ENCODE measurements around the gene FRMPD2. TPM values are rescaled to one million over a fixed set of nuclear protein-coding genes. Genes with fewer than 3 reads are reported as not detected.
"Not testable (repeated sequence)": the region's sequence is repeated elsewhere in the genome, so short reads cannot be mapped to it uniquely, and the experiment has no call there.

FRMPD2 gene
- total and polyA plus RNA-seq, 4 experiments from 2014 or later = not detected

DNA sequence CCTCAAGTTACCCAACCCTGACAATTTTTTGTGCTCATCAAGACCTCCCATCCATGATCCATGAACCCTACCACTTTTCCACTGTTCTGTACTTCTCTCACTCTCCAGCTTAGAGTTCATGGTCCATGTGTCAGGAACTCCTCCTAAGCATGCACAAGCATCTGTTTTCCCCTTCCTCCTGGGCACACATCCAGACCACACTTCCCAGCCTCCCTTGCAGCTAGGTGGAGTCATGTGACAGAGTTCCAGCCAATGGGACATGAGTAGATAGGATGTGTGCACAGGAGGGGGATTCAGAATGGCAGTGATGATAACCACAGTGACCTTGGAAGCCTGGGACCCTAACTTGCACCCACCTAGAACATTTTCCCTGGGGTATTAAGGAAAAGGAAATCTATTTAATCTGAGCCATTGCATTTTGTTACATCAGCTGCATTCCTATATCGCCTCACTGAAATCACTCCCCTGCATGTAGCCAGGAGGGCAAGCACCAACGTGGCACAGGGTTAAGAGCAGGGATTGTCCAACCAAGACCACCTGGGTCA, 9.6 kb upstream of the FRMPD2 start:
- peaks cover 0 to 28% (median 20%) of the 10 kb centered on the region in 8 donors for H3K9me3 Mint-ChIP-seq
- Histone ChIP-seq H3K36me3 (ENCODE audit: insufficient read depth, low read length) (no peaks in the 10 kb centered on the region), H3K9me3 (ENCODE audit: control insufficient read depth in 1 of 2, low read length in 2 of 2) (no peaks in the 10 kb centered on the region), H3K4me3 (ENCODE audit: low read length in 2 of 2) (no peak overlapping the region), H3K4me1 (ENCODE audit: insufficient read depth, low read length) (no peaks in the 10 kb centered on the region), H3K27ac (ENCODE audit: low read depth, low read length) (no peak overlapping the region), H3K27me3 (ENCODE audit: insufficient read depth, low read length) (no peaks in the 10 kb centered on the region)
- ChIA-PET CTCF (ENCODE audit: partially characterized antibody) (no interaction called here), POLR2A (ENCODE audit: partially characterized antibody) (no interaction called here)
- H3K4me1 Mint-ChIP-seq = peaks cover 0 to 12% (median 6%) of the 10 kb centered on the region in 4 donors
- H3K27ac Mint-ChIP-seq = peak overlapping the region in 1 of 7 donors; percentile 31
- peaks cover 0 to 6% of the 10 kb centered on the region in 2 donors for H3K36me3 Mint-ChIP-seq
- no peak overlapping the region for H3K4me3 Mint-ChIP-seq
- intact Hi-C loops (cut with micrococcal nuclease) = no loop called here
- DNase-seq = no peak
- peaks cover 20 to 23% of the 10 kb centered on the region in 2 donors for H3K27me3 Mint-ChIP-seq

DNA sequence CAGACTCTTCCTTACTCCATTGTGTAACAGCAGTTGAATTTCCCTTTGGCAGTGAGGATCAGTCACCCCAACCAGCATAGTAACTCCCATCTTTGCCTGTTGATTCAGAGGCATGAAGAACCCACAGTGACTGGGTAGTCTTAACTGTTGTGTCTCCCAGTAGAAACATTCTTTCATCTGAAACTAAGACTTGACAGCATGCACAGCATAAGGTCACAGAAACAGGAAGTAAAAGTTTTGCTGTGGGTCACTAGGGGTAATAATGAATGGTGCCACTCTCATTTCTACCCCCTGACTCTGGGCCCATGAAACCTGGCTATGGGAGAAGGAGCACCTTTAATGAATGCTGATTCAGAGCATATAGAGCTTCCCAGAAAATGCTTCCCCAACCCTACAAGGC, 8.3 kb upstream of the FRMPD2 start:
- Histone ChIP-seq H3K4me1 (ENCODE audit: insufficient read depth, low read length) (no peaks in the 10 kb centered on the region), H3K27me3 (ENCODE audit: insufficient read depth, low read length) (no peaks in the 10 kb centered on the region), H3K36me3 (ENCODE audit: insufficient read depth, low read length) (no peaks in the 10 kb centered on the region), H3K4me3 (ENCODE audit: low read length in 2 of 2) (no peak overlapping the region), H3K9me3 (ENCODE audit: control insufficient read depth in 1 of 2, low read length in 2 of 2) (no peaks in the 10 kb centered on the region), H3K27ac (ENCODE audit: low read depth, low read length) (no peak overlapping the region)
- H3K9me3 Mint-ChIP-seq = peaks cover 2 to 28% (median 21%) of the 10 kb centered on the region in 8 donors
- H3K4me1 Mint-ChIP-seq = peaks cover 0 to 5% (median 3%) of the 10 kb centered on the region in 4 donors
- H3K27ac Mint-ChIP-seq = no peak overlapping the region
- DNase-seq = no peak
- peaks cover 0 to 6% of the 10 kb centered on the region in 2 donors for H3K36me3 Mint-ChIP-seq
- intact Hi-C loops (cut with micrococcal nuclease) = no loop called here
- POLR2A ChIA-PET (ENCODE audit: partially characterized antibody) = no interaction called here
- no peak overlapping the region for H3K4me3 Mint-ChIP-seq
- H3K27me3 Mint-ChIP-seq = peaks cover 20 to 28% of the 10 kb centered on the region in 2 donors
- CTCF ChIA-PET (ENCODE audit: partially characterized antibody) = no interaction called here

DNA sequence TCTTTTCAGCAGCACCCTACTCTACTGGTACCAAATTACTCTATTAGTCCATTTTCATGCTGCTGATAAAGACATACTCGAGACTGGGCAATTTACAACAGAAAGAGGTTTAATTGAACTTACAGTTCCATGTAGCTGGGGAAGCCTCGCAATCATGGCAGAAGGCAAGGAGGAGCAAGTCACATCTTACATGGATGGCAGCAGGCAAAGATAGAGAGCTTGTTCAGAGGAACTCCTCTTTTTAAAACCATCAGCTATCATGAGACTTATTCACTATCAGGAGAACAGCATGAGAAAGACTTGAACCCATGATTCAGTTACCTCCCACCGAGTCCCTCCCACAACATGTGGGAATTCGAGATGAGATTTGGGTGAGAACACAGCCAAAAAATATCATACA, 7.2 kb upstream of the FRMPD2 start:
- H3K9me3 ChIP-seq (ENCODE audit: control insufficient read depth in 1 of 2, low read length in 2 of 2); H3K27ac Mint-ChIP-seq; CTCF ChIA-PET (ENCODE audit: partially characterized antibody); H3K4me3 Mint-ChIP-seq; H3K4me3 ChIP-seq (ENCODE audit: low read length in 2 of 2); H3K36me3 Mint-ChIP-seq; H3K4me1 Mint-ChIP-seq; H3K36me3 ChIP-seq (ENCODE audit: insufficient read depth, low read length); POLR2A ChIA-PET (ENCODE audit: partially characterized antibody); H3K27me3 ChIP-seq (ENCODE audit: insufficient read depth, low read length); H3K4me1 ChIP-seq (ENCODE audit: insufficient read depth, low read length); intact Hi-C loops (cut with micrococcal nuclease); DNase-seq; H3K27ac ChIP-seq (ENCODE audit: low read depth, low read length): not testable (repeated sequence)
- H3K9me3 Mint-ChIP-seq = peaks cover 3 to 28% (median 21%) of the 10 kb centered on the region in 8 donors
- H3K27me3 Mint-ChIP-seq = peaks cover 22 to 29% of the 10 kb centered on the region in 2 donors

DNA sequence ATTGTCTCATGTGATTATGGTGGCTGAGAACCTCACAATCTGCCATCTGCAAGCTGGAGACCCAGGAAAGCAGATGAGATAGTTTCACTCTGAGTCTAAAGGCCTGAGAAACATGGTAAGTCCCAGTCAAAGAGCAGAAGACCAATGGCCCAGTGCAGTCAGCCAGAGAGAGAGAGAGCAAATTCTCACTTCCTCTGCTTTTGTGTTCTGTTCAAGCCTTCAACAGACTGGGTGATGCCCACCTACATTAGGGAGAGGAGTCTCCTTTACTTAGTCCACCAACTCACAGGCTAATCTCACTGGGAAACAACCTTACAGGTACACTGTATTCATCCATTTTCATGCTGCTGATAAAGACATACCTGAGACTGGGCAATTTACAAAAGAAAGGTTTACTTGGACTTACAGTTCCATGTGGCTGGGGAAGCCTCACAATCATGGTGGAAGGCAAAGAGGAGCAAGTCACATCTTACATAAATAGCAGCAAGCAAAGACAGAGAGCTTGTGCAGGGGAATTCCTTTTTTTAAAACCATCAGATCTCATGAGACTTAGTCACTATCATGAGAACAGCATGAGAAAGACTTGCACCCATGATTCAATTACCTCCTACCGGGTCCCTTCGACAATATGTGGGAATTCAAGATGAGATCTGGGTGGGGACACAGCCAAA, 4.7 kb upstream of the FRMPD2 start:
- H3K36me3 ChIP-seq (ENCODE audit: insufficient read depth, low read length) = no peaks in the 10 kb centered on the region
- no peak overlapping the region for H3K4me3 ChIP-seq (ENCODE audit: low read length in 2 of 2)
- H3K27me3 ChIP-seq (ENCODE audit: insufficient read depth, low read length) = no peaks in the 10 kb centered on the region
- no peaks in the 10 kb centered on the region for H3K9me3 ChIP-seq (ENCODE audit: control insufficient read depth in 1 of 2, low read length in 2 of 2)
- H3K9me3 Mint-ChIP-seq = peaks cover 3 to 23% (median 17%) of the 10 kb centered on the region in 8 donors
- no peaks in the 10 kb centered on the region for H3K4me1 ChIP-seq (ENCODE audit: insufficient read depth, low read length)
- ChIA-PET POLR2A (ENCODE audit: partially characterized antibody) (no interaction called here), CTCF (ENCODE audit: partially characterized antibody) (no interaction called here)
- H3K27ac ChIP-seq (ENCODE audit: low read depth, low read length) = no peak overlapping the region
- no peaks in the 10 kb centered on the region for H3K4me1 Mint-ChIP-seq
- intact Hi-C loops (cut with micrococcal nuclease) = no loop called here
- peaks cover 0 to 6% of the 10 kb centered on the region in 2 donors for H3K36me3 Mint-ChIP-seq
- H3K4me3 Mint-ChIP-seq = no peak overlapping the region
- DNase-seq = no peak
- H3K27me3 Mint-ChIP-seq = peaks cover 9 to 12% of the 10 kb centered on the region in 2 donors
- H3K27ac Mint-ChIP-seq = no peak overlapping the region

DNA sequence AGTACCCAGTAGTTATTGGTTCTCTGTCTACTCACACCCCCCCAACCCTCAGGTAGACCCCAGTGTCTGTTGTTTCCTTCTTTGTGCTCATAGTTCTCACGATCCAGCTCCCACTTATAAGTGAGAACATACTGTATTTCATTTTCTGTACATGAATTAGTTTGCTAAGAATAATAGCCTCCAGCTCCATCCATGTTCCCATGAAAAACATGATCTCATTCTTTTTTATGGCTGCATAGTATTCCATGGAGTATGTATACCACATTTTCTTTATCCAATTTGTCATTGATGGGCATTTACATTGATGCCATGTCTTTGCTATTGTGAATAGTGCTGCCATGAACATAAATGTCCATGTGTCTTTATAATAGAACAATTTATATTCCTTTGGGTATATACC, 2.6 kb upstream of the FRMPD2 start:
- DNase-seq = no peak
- Mint-ChIP-seq H3K36me3 (peaks cover 0 to 6% of the 10 kb centered on the region in 2 donors), H3K4me1 (no peaks in the 10 kb centered on the region), H3K9me3 (peaks cover 0 to 19% (median 9%) of the 10 kb centered on the region in 8 donors), H3K4me3 (no peak overlapping the region), H3K27me3 (peaks cover 6 to 12% of the 10 kb centered on the region in 2 donors), H3K27ac (no peak overlapping the region)
- intact Hi-C loops (cut with micrococcal nuclease) = no loop called here
- H3K9me3 ChIP-seq (ENCODE audit: control insufficient read depth in 1 of 2, low read length in 2 of 2) = no peaks in the 10 kb centered on the region
- no peak overlapping the region for H3K27ac ChIP-seq (ENCODE audit: low read depth, low read length)
- CTCF ChIA-PET (ENCODE audit: partially characterized antibody) = no interaction called here
- no peaks in the 10 kb centered on the region for H3K27me3 ChIP-seq (ENCODE audit: insufficient read depth, low read length)
- H3K36me3 ChIP-seq (ENCODE audit: insufficient read depth, low read length) = no peaks in the 10 kb centered on the region
- POLR2A ChIA-PET (ENCODE audit: partially characterized antibody) = no interaction called here
- H3K4me1 ChIP-seq (ENCODE audit: insufficient read depth, low read length) = no peaks in the 10 kb centered on the region
- no peak overlapping the region for H3K4me3 ChIP-seq (ENCODE audit: low read length in 2 of 2)

DNA sequence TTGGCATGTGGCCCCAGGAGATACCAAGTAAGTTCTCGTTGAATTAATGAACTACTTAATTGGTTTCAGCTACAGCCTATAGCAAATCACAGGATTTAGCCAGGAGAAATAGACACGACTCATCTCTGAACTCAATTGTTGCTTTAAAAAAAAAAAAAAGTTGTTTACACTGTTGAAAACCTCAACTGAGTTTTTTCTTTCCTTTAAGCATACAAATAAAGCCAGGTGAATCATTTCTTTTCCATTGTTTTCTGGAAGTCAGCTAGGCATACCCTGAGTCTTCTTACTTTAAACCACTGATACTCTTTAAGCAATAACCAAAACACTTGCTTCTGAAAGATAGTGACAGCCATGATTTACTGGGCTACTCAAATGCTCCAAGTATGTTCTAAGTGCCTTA, 755 bp downstream of the FRMPD2 start:
- no peaks in the 10 kb centered on the region for H3K4me1 ChIP-seq (ENCODE audit: insufficient read depth, low read length)
- no peak overlapping the region for H3K4me3 Mint-ChIP-seq
- no peaks in the 10 kb centered on the region for H3K9me3 ChIP-seq (ENCODE audit: control insufficient read depth in 1 of 2, low read length in 2 of 2)
- peaks cover 0 to 6% (median 0%) of the 10 kb centered on the region in 8 donors for H3K9me3 Mint-ChIP-seq
- H3K36me3 Mint-ChIP-seq = no peaks in the 10 kb centered on the region
- DNase-seq = no peak
- H3K4me1 Mint-ChIP-seq = no peaks in the 10 kb centered on the region
- no peak overlapping the region for H3K27ac ChIP-seq (ENCODE audit: low read depth, low read length)
- CTCF ChIA-PET (ENCODE audit: partially characterized antibody) = no interaction called here
- no peak overlapping the region for H3K4me3 ChIP-seq (ENCODE audit: low read length in 2 of 2)
- intact Hi-C loops (cut with micrococcal nuclease) = no loop called here
- H3K27ac Mint-ChIP-seq = no peak overlapping the region
- POLR2A ChIA-PET (ENCODE audit: partially characterized antibody) = no interaction called here
- no peaks in the 10 kb centered on the region for H3K27me3 ChIP-seq (ENCODE audit: insufficient read depth, low read length)
- peaks cover 3 to 7% of the 10 kb centered on the region in 2 donors for H3K27me3 Mint-ChIP-seq
- H3K36me3 ChIP-seq (ENCODE audit: insufficient read depth, low read length) = no peaks in the 10 kb centered on the region

DNA sequence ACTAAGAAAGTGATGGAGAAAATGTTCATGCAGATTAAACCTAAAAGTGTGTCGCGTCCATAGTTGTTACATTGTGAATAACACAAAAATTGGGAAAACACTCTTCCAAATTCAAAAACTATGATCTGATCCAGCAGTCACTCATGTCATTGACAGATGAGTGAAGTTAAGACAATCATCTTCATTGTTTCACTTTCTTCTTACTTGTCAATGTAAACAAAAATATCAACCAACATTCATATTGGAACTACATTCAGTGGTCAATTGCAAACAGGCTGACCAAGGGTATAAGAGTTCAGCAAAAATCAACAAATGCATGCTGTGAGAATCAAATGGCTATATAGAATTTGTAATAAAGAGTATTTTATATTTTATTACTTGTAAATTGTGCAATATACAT, 1.8 kb downstream of the FRMPD2 start:
- CTCF ChIA-PET (ENCODE audit: partially characterized antibody) = no interaction called here
- DNase-seq = no peak
- no peak overlapping the region for H3K27ac Mint-ChIP-seq
- POLR2A ChIA-PET (ENCODE audit: partially characterized antibody) = no interaction called here
- H3K36me3 Mint-ChIP-seq = no peaks in the 10 kb centered on the region
- H3K9me3 Mint-ChIP-seq = peaks cover 0 to 3% (median 0%) of the 10 kb centered on the region in 8 donors
- no peaks in the 10 kb centered on the region for H3K27me3 ChIP-seq (ENCODE audit: insufficient read depth, low read length)
- no peaks in the 10 kb centered on the region for H3K36me3 ChIP-seq (ENCODE audit: insufficient read depth, low read length)
- no peaks in the 10 kb centered on the region for H3K9me3 ChIP-seq (ENCODE audit: control insufficient read depth in 1 of 2, low read length in 2 of 2)
- intact Hi-C loops (cut with micrococcal nuclease) = no loop called here
- no peak overlapping the region for H3K27ac ChIP-seq (ENCODE audit: low read depth, low read length)
- peaks cover under 1 to 3% of the 10 kb centered on the region in 2 donors for H3K27me3 Mint-ChIP-seq
- no peak overlapping the region for H3K4me3 Mint-ChIP-seq
- H3K4me1 ChIP-seq (ENCODE audit: insufficient read depth, low read length) = no peaks in the 10 kb centered on the region
- no peak overlapping the region for H3K4me3 ChIP-seq (ENCODE audit: low read length in 2 of 2)
- H3K4me1 Mint-ChIP-seq = no peaks in the 10 kb centered on the region

Data from CD4-positive, alpha-beta memory T cell (primary cell).